HG03064 (cell line): ENCODE data around the gene IFT81.

Experiments used
- ATAC-seq: cut with Tn5 transposase; IDR thresholded peaks from one replicate; pipeline ENCODE4 v1.9.1; 2021; ENCODE audit warnings: low read depth; ENCODE audit not compliant: unreplicated experiment

Gene IFT81

GRCh38 chr12:110266381-110266960 lies 142.3 kb downstream of the IFT81 start:
- ATAC-seq, result no peak

GRCh38 chr12:110266980-110267620 lies 142.9 kb downstream of the IFT81 start:
- ATAC-seq, result no peak
